ENCODE measurements around the gene RNF141.

The RNF141 gene

GRCh38 chr11:10572533-10572932 lies 31.5 kb upstream of the RNF141 start:
- Histone ChIP-seq H3K9me3 (ENCODE audit: insufficient read depth, low read length, severe bottlenecking) (no peaks in the 10 kb centered on the region), H3K79me2 (ENCODE audit: insufficient read depth, low read length) (no peaks in the 10 kb centered on the region), H2AFZ (ENCODE audit: low read depth, low read length) (no peak overlapping the region), H3K9ac (ENCODE audit: low read depth, low read length) (no peak overlapping the region), H3K4me3 (ENCODE audit: low read depth in 1 of 2, low read length in 2 of 2) (no peak overlapping the region), H3K27me3 (ENCODE audit: insufficient read depth, low read length, poor library complexity) (peaks cover 25% of the 10 kb centered on the region), H3K27ac (ENCODE audit: low read length) (no peak overlapping the region), H3K4me1 (ENCODE audit: insufficient read depth, low read length) (no peaks in the 10 kb centered on the region), H4K20me1 (ENCODE audit: insufficient read depth, low read length) (no peaks in the 10 kb centered on the region), H3K4me2 (ENCODE audit: insufficient read depth, low read length) (no peak overlapping the region), H3K36me3 (ENCODE audit: insufficient read depth, low read length) (no peaks in the 10 kb centered on the region)
- DNase-seq (no peak), ATAC-seq (ENCODE audit: insufficient read depth, low read depth) (no peak)
- TF ChIP-seq CTCF (IDR thresholded peaks at IDR 0.05; ENCODE audit: borderline replicate concordance, extremely low read depth, low read length, poor library complexity, severe bottlenecking) (no peak), EZH2 (IDR thresholded peaks at IDR 0.05; ENCODE audit: borderline replicate concordance, low read depth, low read length, severe bottlenecking) (no peak)

- Histone ChIP-seq H3K79me2 (ENCODE audit: insufficient read depth, low read length) (no peaks in the 10 kb centered on the region), H3K27me3 (ENCODE audit: insufficient read depth, low read length, poor library complexity) (peaks cover 29% of the 10 kb centered on the region), H3K4me2 (ENCODE audit: insufficient read depth, low read length) (no peak within 1 kb of the TSS), H4K20me1 (ENCODE audit: insufficient read depth, low read length) (no peaks in the 10 kb centered on the region), H3K4me3 (ENCODE audit: low read depth in 1 of 2, low read length in 2 of 2) (no peak within 1 kb of the TSS), H2AFZ (ENCODE audit: low read depth, low read length) (no peak within 1 kb of the TSS), H3K9me3 (ENCODE audit: insufficient read depth, low read length, severe bottlenecking) (no peaks in the 10 kb centered on the region), H3K4me1 (ENCODE audit: insufficient read depth, low read length) (no peaks in the 10 kb centered on the region), H3K9ac (ENCODE audit: low read depth, low read length) (no peak within 1 kb of the TSS), H3K36me3 (ENCODE audit: insufficient read depth, low read length) (no peaks in the 10 kb centered on the region), H3K27ac (ENCODE audit: low read length) (no peak within 1 kb of the TSS)
- ATAC-seq (ENCODE audit: insufficient read depth, low read depth) = no peak
- no peak for TF ChIP-seq EZH2 (IDR thresholded peaks at IDR 0.05; ENCODE audit: borderline replicate concordance, low read depth, low read length, severe bottlenecking)
- TF ChIP-seq CTCF (IDR thresholded peaks at IDR 0.05; ENCODE audit: borderline replicate concordance, extremely low read depth, low read length, poor library complexity, severe bottlenecking) = no peak
- no peak for DNase-seq
Measured at GRCh38 chr11:10568486-10568941, 27.5 kb upstream of the RNF141 start, which contains the start of gene LYVE1. Gene LYVE1, minus strand, starts transcription at chr11:10568665. Its CDS starts 133 bp downstream, at chr11:10568532.

- peaks cover 27% of the 10 kb centered on the region for H3K27me3 ChIP-seq (ENCODE audit: insufficient read depth, low read length, poor library complexity)
- H3K79me2 ChIP-seq (ENCODE audit: insufficient read depth, low read length) = no peaks in the 10 kb centered on the region
- no peaks in the 10 kb centered on the region for H3K4me1 ChIP-seq (ENCODE audit: insufficient read depth, low read length)
- no peak overlapping the region for H2AFZ ChIP-seq (ENCODE audit: low read depth, low read length)
- no peak overlapping the region for H3K4me2 ChIP-seq (ENCODE audit: insufficient read depth, low read length)
- no peak overlapping the region for H3K9ac ChIP-seq (ENCODE audit: low read depth, low read length)
- ATAC-seq (ENCODE audit: insufficient read depth, low read depth) (no peak), DNase-seq (no peak)
- H3K9me3 ChIP-seq (ENCODE audit: insufficient read depth, low read length, severe bottlenecking) = no peaks in the 10 kb centered on the region
- no peaks in the 10 kb centered on the region for H3K36me3 ChIP-seq (ENCODE audit: insufficient read depth, low read length)
- no peaks in the 10 kb centered on the region for H4K20me1 ChIP-seq (ENCODE audit: insufficient read depth, low read length)
- H3K27ac ChIP-seq (ENCODE audit: low read length) = no peak overlapping the region
- no peak for TF ChIP-seq CTCF (IDR thresholded peaks at IDR 0.05; ENCODE audit: borderline replicate concordance, extremely low read depth, low read length, poor library complexity, severe bottlenecking)
- no peak for TF ChIP-seq EZH2 (IDR thresholded peaks at IDR 0.05; ENCODE audit: borderline replicate concordance, low read depth, low read length, severe bottlenecking)
- H3K4me3 ChIP-seq (ENCODE audit: low read depth in 1 of 2, low read length in 2 of 2) = no peak overlapping the region
Measured at GRCh38 chr11:10567446-10567845, 26.5 kb upstream of the RNF141 start.
